RWPE2 (cell line): Measurements from ENCODE around the gene WDR19.
"Not testable (repeated sequence)": the region's sequence is repeated elsewhere in the genome, so short reads cannot be mapped to it uniquely, and the experiment has no call there.

ENCODE experiments used
- ATAC-seq: fragments of 200-7000 bp; cut with Tn5 transposase; 3 replicates; pipeline ENCODE4 v1.9.1; 2021; ENCODE audit warnings: low read depth
- DNase-seq: peaks from one replicate; pipeline ENCODE4 v3.0.0-alpha.2; 2020; ENCODE audit warnings: low spot score
- H3K27ac ChIP-seq: fragments of 450-650 bp; 2 replicates; pipeline ENCODE4 v1.5.1; 2017; ENCODE audit warnings: mild to moderate bottlenecking; ENCODE audit not compliant: poor library complexity, severe bottlenecking
- H3K27me3 ChIP-seq: fragments of 250-450 bp; sonication (Bioruptor Pico); 2 replicates; pipeline ENCODE4 v1.5.1; 2021; ENCODE audit warnings: mild to moderate bottlenecking, moderate library complexity; ENCODE audit not compliant: insufficient read depth, poor library complexity, severe bottlenecking
- H3K36me3 ChIP-seq: fragments of 250-450 bp; sonication (Bioruptor Pico); 2 replicates; pipeline ENCODE4 v1.5.1; 2020; ENCODE audit warnings: low read depth, mild to moderate bottlenecking, moderate library complexity
- H3K4me1 ChIP-seq: fragments of 250-450 bp; sonication (Bioruptor Pico); 2 replicates; pipeline ENCODE4 v1.5.1; 2021; ENCODE audit warnings: mild to moderate bottlenecking, moderate library complexity; ENCODE audit not compliant: insufficient read depth, poor library complexity, severe bottlenecking
- H3K4me3 ChIP-seq: fragments of 250-450 bp; sonication (Bioruptor Pico); 2 replicates; pipeline ENCODE4 v1.5.1; 2021; ENCODE audit warnings: mild to moderate bottlenecking, moderate library complexity; ENCODE audit not compliant: severe bottlenecking
- H3K9me3 ChIP-seq: fragments of 250-450 bp; sonication (Bioruptor Pico); 2 replicates; pipeline ENCODE4 v1.5.1; 2021; ENCODE audit warnings: mild to moderate bottlenecking, moderate library complexity; ENCODE audit not compliant: severe bottlenecking
- TF ChIP-seq, protein P1 (sequence below): fragments of 450-650 bp; IDR thresholded peaks from one replicate; pipeline ENCODE4 v1.5.1; 2017; ENCODE audit warnings: mild to moderate bottlenecking, moderate library complexity; ENCODE audit not compliant: poor library complexity, severe bottlenecking

Gene WDR19

DNA sequence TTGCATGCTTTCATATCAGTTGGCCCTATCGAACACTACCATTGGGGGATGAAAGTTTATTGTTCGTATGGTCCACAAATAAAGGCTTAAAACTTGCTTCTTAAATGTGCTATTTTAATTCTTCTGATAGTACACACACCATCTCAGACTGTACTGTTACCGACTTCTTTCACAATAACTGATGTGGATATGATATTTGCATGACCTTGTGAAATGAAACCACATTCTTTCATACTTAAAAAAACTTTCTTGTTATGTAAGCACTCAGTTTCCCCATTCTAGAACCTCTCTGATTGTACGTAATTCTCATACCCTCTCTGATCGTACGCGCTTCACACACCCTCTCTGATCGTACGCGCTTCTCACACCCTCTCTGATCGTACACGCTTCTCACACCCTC, 12.0 kb upstream of the WDR19 start:
- Histone ChIP-seq H3K27ac (no peak overlapping the region), H3K36me3 (no peaks in the 10 kb centered on the region), H3K27me3 (no peaks in the 10 kb centered on the region), H3K4me3 (no peak overlapping the region), H3K9me3 (no peaks in the 10 kb centered on the region), H3K4me1 (no peaks in the 10 kb centered on the region)
- DNase-seq (no peak), ATAC-seq (no peak)
- TF ChIP-seq, protein P1, sequence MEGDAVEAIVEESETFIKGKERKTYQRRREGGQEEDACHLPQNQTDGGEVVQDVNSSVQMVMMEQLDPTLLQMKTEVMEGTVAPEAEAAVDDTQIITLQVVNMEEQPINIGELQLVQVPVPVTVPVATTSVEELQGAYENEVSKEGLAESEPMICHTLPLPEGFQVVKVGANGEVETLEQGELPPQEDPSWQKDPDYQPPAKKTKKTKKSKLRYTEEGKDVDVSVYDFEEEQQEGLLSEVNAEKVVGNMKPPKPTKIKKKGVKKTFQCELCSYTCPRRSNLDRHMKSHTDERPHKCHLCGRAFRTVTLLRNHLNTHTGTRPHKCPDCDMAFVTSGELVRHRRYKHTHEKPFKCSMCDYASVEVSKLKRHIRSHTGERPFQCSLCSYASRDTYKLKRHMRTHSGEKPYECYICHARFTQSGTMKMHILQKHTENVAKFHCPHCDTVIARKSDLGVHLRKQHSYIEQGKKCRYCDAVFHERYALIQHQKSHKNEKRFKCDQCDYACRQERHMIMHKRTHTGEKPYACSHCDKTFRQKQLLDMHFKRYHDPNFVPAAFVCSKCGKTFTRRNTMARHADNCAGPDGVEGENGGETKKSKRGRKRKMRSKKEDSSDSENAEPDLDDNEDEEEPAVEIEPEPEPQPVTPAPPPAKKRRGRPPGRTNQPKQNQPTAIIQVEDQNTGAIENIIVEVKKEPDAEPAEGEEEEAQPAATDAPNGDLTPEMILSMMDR = no peak

DNA sequence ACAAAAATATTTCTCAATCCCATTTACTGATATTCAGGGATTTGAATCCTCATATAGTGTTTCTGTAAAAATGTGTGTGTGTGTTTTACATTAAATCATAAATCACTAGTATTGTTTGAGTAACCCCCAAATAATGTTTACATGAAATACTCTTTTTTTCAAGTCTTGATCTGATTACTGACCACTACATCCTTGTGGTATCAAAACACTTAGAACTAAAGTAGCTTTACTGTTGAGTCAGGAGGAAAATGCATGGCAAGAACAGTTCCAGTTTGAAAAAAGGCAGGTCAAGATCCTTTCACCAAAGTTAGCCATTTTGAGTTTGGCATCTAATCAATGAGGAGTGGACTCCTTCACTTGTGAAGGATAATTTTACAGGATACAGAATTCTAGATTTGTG, 3.6 kb upstream of the WDR19 start:
- H3K36me3 ChIP-seq = no peaks in the 10 kb centered on the region
- peaks cover 1% of the 10 kb centered on the region for H3K4me1 ChIP-seq
- H3K9me3 ChIP-seq = no peaks in the 10 kb centered on the region
- no peak for ATAC-seq
- no peak for DNase-seq
- H3K4me3 ChIP-seq = no peak overlapping the region
- no peak overlapping the region for H3K27ac ChIP-seq
- no peaks in the 10 kb centered on the region for H3K27me3 ChIP-seq
- TF ChIP-seq, protein P1 = no peak

DNA sequence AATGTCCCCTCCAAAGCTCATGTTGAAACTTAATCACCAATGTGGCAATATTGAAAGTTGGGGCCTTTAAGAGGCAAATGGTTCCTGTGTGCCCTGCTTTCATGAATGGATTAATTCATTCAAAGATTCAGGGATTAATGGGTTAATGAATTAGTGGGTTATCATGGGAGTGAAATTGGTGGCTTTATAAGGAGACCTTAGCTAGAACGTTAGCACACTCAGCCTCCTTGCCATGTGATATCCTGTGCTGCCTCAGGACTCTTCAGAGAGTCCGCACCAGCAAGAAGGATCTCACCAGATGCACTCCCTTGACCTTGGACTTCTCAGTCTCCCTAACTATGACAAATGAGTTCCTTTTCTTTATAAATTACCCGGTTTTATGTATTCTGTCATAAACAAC, 2.6 kb upstream of the WDR19 start:
- H3K9me3 ChIP-seq = no peaks in the 10 kb centered on the region
- ATAC-seq = no peak
- no peak overlapping the region for H3K4me3 ChIP-seq
- H3K27ac ChIP-seq = no peak overlapping the region
- TF ChIP-seq, protein P1 = no peak
- no peaks in the 10 kb centered on the region for H3K36me3 ChIP-seq
- no peak for DNase-seq
- no peaks in the 10 kb centered on the region for H3K27me3 ChIP-seq
- peaks cover 3% of the 10 kb centered on the region for H3K4me1 ChIP-seq

DNA sequence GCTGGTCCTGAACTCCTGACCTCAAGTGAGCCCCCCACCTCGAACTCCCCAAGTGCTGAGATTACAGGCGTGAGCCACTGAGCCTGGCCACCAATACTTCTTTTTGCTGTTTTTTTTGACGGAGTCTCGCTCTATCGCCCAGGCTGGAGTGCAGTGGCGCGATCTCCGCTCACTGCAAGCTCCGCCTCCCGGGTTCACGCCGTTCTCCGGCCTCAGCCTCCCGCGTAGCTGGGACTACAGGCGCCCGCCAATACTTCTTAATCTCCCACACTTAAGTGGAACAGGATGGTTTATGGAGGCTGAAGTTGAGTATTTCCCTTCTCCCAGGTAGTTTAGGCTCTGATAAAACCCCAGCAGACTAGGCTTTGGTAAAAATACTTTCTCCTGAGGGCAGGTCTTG, 1.7 kb upstream of the WDR19 start:
- H3K4me3 ChIP-seq, H3K27me3 ChIP-seq, H3K4me1 ChIP-seq, ATAC-seq, H3K9me3 ChIP-seq, H3K27ac ChIP-seq, H3K36me3 ChIP-seq, DNase-seq: not testable (repeated sequence)

DNA sequence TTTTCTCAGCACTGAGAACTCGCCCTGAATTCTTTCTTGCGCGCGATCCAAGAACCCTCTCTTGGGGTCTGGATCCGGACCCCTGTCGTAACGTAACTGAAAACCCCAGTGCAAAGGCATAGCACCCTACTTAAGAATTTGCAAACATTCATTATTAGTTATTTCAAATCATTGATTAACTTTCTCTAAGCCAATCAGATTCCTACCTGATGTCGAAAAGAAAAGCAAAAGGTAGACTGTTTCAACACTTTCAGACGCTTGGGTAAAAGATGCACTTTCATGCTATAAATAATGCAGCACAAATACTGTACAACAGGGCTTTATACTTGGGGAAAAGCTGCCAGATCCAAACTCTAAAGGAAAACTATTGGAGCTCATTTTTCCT, 817 bp upstream of the WDR19 start:
- TF ChIP-seq, protein P1 = no peak
- no peaks in the 10 kb centered on the region for H3K27me3 ChIP-seq
- H3K9me3 ChIP-seq = no peaks in the 10 kb centered on the region
- DNase-seq (no peak), ATAC-seq (no peak)
- H3K36me3 ChIP-seq = peaks cover under 1% of the 10 kb centered on the region; the same call in 1 of the 2 replicates
- H3K27ac ChIP-seq = no peak overlapping the region
- H3K4me1 ChIP-seq = peaks cover 3% of the 10 kb centered on the region
- peak overlapping the region; percentile 20 for H3K4me3 ChIP-seq
